ENCODE results near the gene DEFB118. TPM values are rescaled to one million over a fixed set of nuclear protein-coding genes. Genes with fewer than 3 reads are reported as not detected.

DEFB118 gene
- not detected in 2 replicates for polyA plus RNA-seq (2011; rRNA removed)
- polyA minus RNA-seq (2011; rRNA and poly(A)+ RNA removed), result not detected in 2 replicates

- Histone ChIP-seq H3K27ac (ENCODE audit: low read depth, low read length) (no peak within 1 kb of the TSS), H3K4me3 (ENCODE audit: low read depth, low read length) (no peak within 1 kb of the TSS), H3K27me3 (ENCODE audit: control insufficient read depth, insufficient read depth, low read length) (no peaks in the 10 kb centered on the region), H3K9me3 (ENCODE audit: control insufficient read depth, insufficient read depth, low read length) (peaks cover 7% of the 10 kb centered on the region; the same call in 1 of the 2 replicates)
- ChIA-PET CTCF (no interaction called here), POLR2A (no interaction called here)
- no peak for DNase-seq (ENCODE audit: low read depth, low spot score)
- no peak for TF ChIP-seq CTCF (IDR thresholded peaks at IDR 0.05; ENCODE audit: low read depth, low read length)
These were observed at the start of gene DEFB118 for GRCh38 chr20:31368301-31368700. Gene DEFB118 (plus strand): TSS chr20:31368601. CDS start chr20:31368651, 50 bp downstream.

GRCh38 chr20:31322504-31322903, 45.9 kb upstream of the DEFB118 start:
- TF ChIP-seq CTCF (IDR thresholded peaks at IDR 0.05; ENCODE audit: low read depth, low read length), result no peak
- POLR2A ChIA-PET, result no interaction called here
- Histone ChIP-seq H3K4me3 (ENCODE audit: low read depth, low read length) (no peak overlapping the region), H3K27me3 (ENCODE audit: control insufficient read depth, insufficient read depth, low read length) (no peaks in the 10 kb centered on the region), H3K27ac (ENCODE audit: low read depth, low read length) (no peak overlapping the region), H3K9me3 (ENCODE audit: control insufficient read depth, insufficient read depth, low read length) (peaks cover 10% of the 10 kb centered on the region)
- no peak for DNase-seq (ENCODE audit: low read depth, low spot score)
- CTCF ChIA-PET, result no interaction called here

- no peak for DNase-seq (ENCODE audit: low read depth, low spot score)
- POLR2A ChIA-PET, result no interaction called here
- Histone ChIP-seq H3K27me3 (ENCODE audit: control insufficient read depth, insufficient read depth, low read length) (no peaks in the 10 kb centered on the region), H3K27ac (ENCODE audit: low read depth, low read length) (no peak overlapping the region), H3K9me3 (ENCODE audit: control insufficient read depth, insufficient read depth, low read length) (peaks cover 3% of the 10 kb centered on the region; the same call in 1 of the 2 replicates), H3K4me3 (ENCODE audit: low read depth, low read length) (no peak overlapping the region)
- TF ChIP-seq CTCF (IDR thresholded peaks at IDR 0.05; ENCODE audit: low read depth, low read length), result no peak
- CTCF ChIA-PET, result no interaction called here
These were observed 37.5 kb upstream of the DEFB118 start for GRCh38 chr20:31330893-31331292.

- no peak for DNase-seq (ENCODE audit: low read depth, low spot score)
- Histone ChIP-seq H3K27me3 (ENCODE audit: control insufficient read depth, insufficient read depth, low read length) (no peaks in the 10 kb centered on the region), H3K4me3 (ENCODE audit: low read depth, low read length) (no peak overlapping the region), H3K27ac (ENCODE audit: low read depth, low read length) (no peak overlapping the region), H3K9me3 (ENCODE audit: control insufficient read depth, insufficient read depth, low read length) (peaks cover 7% of the 10 kb centered on the region)
- TF ChIP-seq CTCF (IDR thresholded peaks at IDR 0.05; ENCODE audit: low read depth, low read length), result no peak
- ChIA-PET CTCF (no interaction called here), POLR2A (no interaction called here)
These were observed 26.9 kb upstream of the DEFB118 start for GRCh38 chr20:31341470-31341869.

GRCh38 chr20:31355981-31356380, 12.4 kb upstream of the DEFB118 start:
- no peak for DNase-seq (ENCODE audit: low read depth, low spot score)
- TF ChIP-seq CTCF (IDR thresholded peaks at IDR 0.05; ENCODE audit: low read depth, low read length), result no peak
- Histone ChIP-seq H3K4me3 (ENCODE audit: low read depth, low read length) (no peak overlapping the region), H3K9me3 (ENCODE audit: control insufficient read depth, insufficient read depth, low read length) (no peaks in the 10 kb centered on the region; the same call in 1 of the 2 replicates), H3K27me3 (ENCODE audit: control insufficient read depth, insufficient read depth, low read length) (no peaks in the 10 kb centered on the region), H3K27ac (ENCODE audit: low read depth, low read length) (no peak overlapping the region)
- ChIA-PET POLR2A (no interaction called here), CTCF (no interaction called here)
